Esophagus (tissue), 2 donors: Measurements from ENCODE around the gene HS1BP3. TPM values are rescaled to one million over a fixed set of nuclear protein-coding genes. Genes with fewer than 3 reads are reported as not detected.

Experiments
- H3K27ac ChIP-seq, 2 donors: one replicate each; pipeline ENCODE4 v1.5.1; 2013; ENCODE audit warnings: low read depth in 2 of 2, mild to moderate bottlenecking in 2 of 2, inconsistent platforms in 1 of 2, low read length in 1 of 2, moderate library complexity in 1 of 2
- H3K27me3 ChIP-seq, 2 donors: one replicate each; pipeline ENCODE4 v1.6.1; 2013; ENCODE audit warnings: low read length in 2 of 2, control low read depth in 1 of 2, mild to moderate bottlenecking in 1 of 2; ENCODE audit not compliant: insufficient read depth in 2 of 2, control insufficient read depth in 1 of 2
- H3K36me3 ChIP-seq, 2 donors: one replicate each; pipeline ENCODE4 v1.6.1; 2013; ENCODE audit warnings: low read length in 1 of 2; ENCODE audit not compliant: control insufficient read depth in 2 of 2, insufficient read depth in 2 of 2
- H3K4me1 ChIP-seq, 2 donors: one replicate each; pipeline ENCODE4 v1.6.1; 2013; ENCODE audit warnings: low read length in 1 of 2; ENCODE audit not compliant: control insufficient read depth in 2 of 2, insufficient read depth in 2 of 2
- H3K4me3 ChIP-seq, 2 donors: one replicate each; pipeline ENCODE4 v1.5.1; 2013; ENCODE audit warnings: low read length in 2 of 2, mild to moderate bottlenecking in 2 of 2, low read depth in 1 of 2, moderate library complexity in 1 of 2
- H3K9me3 ChIP-seq, 2 donors: one replicate each; pipeline ENCODE4 v1.6.1; 2013; ENCODE audit warnings: mild to moderate bottlenecking in 2 of 2, low read depth in 1 of 2, low read length in 1 of 2, moderate library complexity in 1 of 2; ENCODE audit not compliant: control insufficient read depth in 2 of 2, insufficient read depth in 1 of 2
- WGBS, 2 donors: extraction: QIAGEN DNeasy Blood & Tissue Kit; methylation state at CpG; one replicate each; pipeline ENCODE4 v1.1.7; 2013; 5-methylcytosine and 5-hydroxymethylcytosine counted together
- polyA plus RNA-seq, 2 donors: library from polyadenylated mRNA; stranded (reverse); fragments of 200-250 nt; gene quantifications; one replicate each; pipeline ENCODE4 v1.2.3, GENCODE V29; 2013
- donor health status: healthy with polysubstance abuse.
- donor health status: Bipolar disorder and iron deficiency.

The HS1BP3 gene
- polyA plus RNA-seq, 2 donors = 12.2 to 13.4 TPM

- WGBS, 2 donors = 88% methylated on average over 10 of the region's 10 CpGs
Observed at GRCh38 chr2:20599861-20600461, 50.9 kb downstream of the HS1BP3 start.

GRCh38 chr2:20599001-20599600 lies 51.8 kb downstream of the HS1BP3 start:
- no peaks in the 10 kb centered on the region for H3K9me3 ChIP-seq
- 62 to 75% methylated on average over 12 of the region's 12 CpGs for WGBS, 2 donors
- no peak overlapping the region for H3K4me3 ChIP-seq
- no peaks in the 10 kb centered on the region for H3K36me3 ChIP-seq
- no peaks in the 10 kb centered on the region for H3K27me3 ChIP-seq
- H3K4me1 ChIP-seq = peaks cover 4 to 7% of the 10 kb centered on the region in 2 donors
- peak overlapping the region; percentile 40 to 54 for H3K27ac ChIP-seq

More at GRCh38 chr2:20599861-20600461, 50.9 kb downstream of the HS1BP3 start:
- Histone ChIP-seq H3K9me3 (no peaks in the 10 kb centered on the region), H3K4me3 (no peak overlapping the region), H3K4me1 (peaks cover 7% of the 10 kb centered on the region in 2 donors), H3K27ac (peak overlapping the region in 1 of 2 donors; percentile 5), H3K36me3 (no peaks in the 10 kb centered on the region), H3K27me3 (no peaks in the 10 kb centered on the region)

GRCh38 chr2:20597860-20598183 lies 53.1 kb downstream of the HS1BP3 start:
- H3K9me3 ChIP-seq = no peaks in the 10 kb centered on the region
- no peaks in the 10 kb centered on the region for H3K27me3 ChIP-seq
- no peaks in the 10 kb centered on the region for H3K36me3 ChIP-seq
- peak overlapping the region; percentile 14 to 40 for H3K27ac ChIP-seq
- H3K4me3 ChIP-seq = no peak overlapping the region
- peaks cover 4 to 7% of the 10 kb centered on the region in 2 donors for H3K4me1 ChIP-seq
- 89 to 90% methylated on average over 6 of the region's 6 CpGs for whole genome bisulfite sequencing, 2 donors

GRCh38 chr2:20596973-20597859 lies 53.7 kb downstream of the HS1BP3 start:
- no peak overlapping the region for H3K4me3 ChIP-seq
- WGBS, 2 donors = 62 to 63% methylated on average over 9 of the region's 9 CpGs
- peaks cover 4 to 7% of the 10 kb centered on the region in 2 donors for H3K4me1 ChIP-seq
- no peaks in the 10 kb centered on the region for H3K36me3 ChIP-seq
- no peaks in the 10 kb centered on the region for H3K27me3 ChIP-seq
- H3K9me3 ChIP-seq = no peaks in the 10 kb centered on the region
- H3K27ac ChIP-seq = peak overlapping the region; percentile 64 to 71

- Histone ChIP-seq H3K36me3 (no peaks in the 10 kb centered on the region), H3K9me3 (no peaks in the 10 kb centered on the region), H3K4me1 (peaks cover 4 to 7% of the 10 kb centered on the region in 2 donors), H3K27me3 (no peaks in the 10 kb centered on the region), H3K4me3 (no peak overlapping the region), H3K27ac (peak overlapping the region; percentile 64 to 71)
- WGBS, 2 donors = 84 to 88% methylated on average over 4 of the region's 4 CpGs
Observed at GRCh38 chr2:20596193-20596972, 54.5 kb downstream of the HS1BP3 start.

GRCh38 chr2:20595439-20596192 lies 55.3 kb downstream of the HS1BP3 start:
- Histone ChIP-seq H3K4me3 (no peak overlapping the region), H3K27ac (peak overlapping the region in 1 of 2 donors; percentile 26), H3K27me3 (no peaks in the 10 kb centered on the region), H3K9me3 (no peaks in the 10 kb centered on the region), H3K4me1 (peaks cover 4 to 7% of the 10 kb centered on the region in 2 donors), H3K36me3 (no peaks in the 10 kb centered on the region)
- WGBS, 2 donors = 74 to 76% methylated on average over 14 of the region's 14 CpGs

- no peaks in the 10 kb centered on the region for H3K9me3 ChIP-seq
- no peak overlapping the region for H3K27ac ChIP-seq
- H3K27me3 ChIP-seq = no peaks in the 10 kb centered on the region
- H3K36me3 ChIP-seq = no peaks in the 10 kb centered on the region
- WGBS, 2 donors = 90 to 93% methylated on average over 8 of the region's 8 CpGs
- H3K4me1 ChIP-seq = peaks cover 2 to 7% of the 10 kb centered on the region in 2 donors
- no peak overlapping the region for H3K4me3 ChIP-seq
Observed at GRCh38 chr2:20594957-20595356, 55.9 kb downstream of the HS1BP3 start.

- no peaks in the 10 kb centered on the region for H3K27me3 ChIP-seq
- no peak overlapping the region for H3K4me3 ChIP-seq
- no peaks in the 10 kb centered on the region for H3K36me3 ChIP-seq
- 91 to 94% methylated on average over 6 of the region's 6 CpGs for WGBS, 2 donors
- H3K27ac ChIP-seq = peak overlapping the region in 1 of 2 donors; percentile 25
- no peaks in the 10 kb centered on the region for H3K9me3 ChIP-seq
- H3K4me1 ChIP-seq = peaks cover 1 to 7% of the 10 kb centered on the region in 2 donors
Observed at GRCh38 chr2:20594048-20594750, 56.7 kb downstream of the HS1BP3 start.
